Measurements from ENCODE around the gene KREMEN1.

Gene KREMEN1

GRCh38 chr22:29061773-29062172, 11.1 kb upstream of the KREMEN1 start, which contains the start of gene C22orf31:
TSS of gene C22orf31 (minus strand) at chr22:29061831. CDS start at chr22:29061792, 39 bp downstream.
- no peak for DNase-seq (ENCODE audit: extremely low read depth, low read depth)
- no peak for TF ChIP-seq CTCF (IDR thresholded peaks at IDR 0.05; ENCODE audit: low read depth, low read length)

DNA sequence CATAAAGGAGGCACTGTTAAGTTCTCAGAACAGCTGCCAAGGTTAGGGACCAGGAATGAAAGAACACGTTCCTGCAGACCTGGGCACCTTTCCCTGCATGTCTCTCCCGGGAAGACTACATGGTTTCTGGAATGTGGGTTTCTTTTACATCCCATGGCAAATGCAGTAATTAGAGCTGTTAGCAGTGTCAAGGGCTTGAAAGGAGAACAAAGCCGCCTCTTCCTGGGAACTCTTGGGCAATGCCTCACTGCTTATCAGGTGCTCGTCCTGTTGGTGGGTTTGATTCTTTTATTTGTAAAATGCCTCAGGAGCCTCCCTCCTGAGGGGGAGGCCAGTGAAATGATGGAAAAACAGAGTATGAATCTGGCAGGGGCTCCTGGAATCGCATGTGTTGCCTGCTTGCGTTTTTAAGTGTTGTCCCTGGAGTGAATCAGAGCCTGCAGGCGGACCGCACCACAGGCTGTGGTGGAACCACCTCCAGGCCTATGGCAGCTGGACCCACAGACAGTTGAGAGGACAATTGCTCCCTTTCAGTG, 10.5 kb upstream of the KREMEN1 start:
- no peak for DNase-seq (ENCODE audit: extremely low read depth, low read depth)
- TF ChIP-seq CTCF (IDR thresholded peaks at IDR 0.05; ENCODE audit: low read depth, low read length) = no peak

DNA sequence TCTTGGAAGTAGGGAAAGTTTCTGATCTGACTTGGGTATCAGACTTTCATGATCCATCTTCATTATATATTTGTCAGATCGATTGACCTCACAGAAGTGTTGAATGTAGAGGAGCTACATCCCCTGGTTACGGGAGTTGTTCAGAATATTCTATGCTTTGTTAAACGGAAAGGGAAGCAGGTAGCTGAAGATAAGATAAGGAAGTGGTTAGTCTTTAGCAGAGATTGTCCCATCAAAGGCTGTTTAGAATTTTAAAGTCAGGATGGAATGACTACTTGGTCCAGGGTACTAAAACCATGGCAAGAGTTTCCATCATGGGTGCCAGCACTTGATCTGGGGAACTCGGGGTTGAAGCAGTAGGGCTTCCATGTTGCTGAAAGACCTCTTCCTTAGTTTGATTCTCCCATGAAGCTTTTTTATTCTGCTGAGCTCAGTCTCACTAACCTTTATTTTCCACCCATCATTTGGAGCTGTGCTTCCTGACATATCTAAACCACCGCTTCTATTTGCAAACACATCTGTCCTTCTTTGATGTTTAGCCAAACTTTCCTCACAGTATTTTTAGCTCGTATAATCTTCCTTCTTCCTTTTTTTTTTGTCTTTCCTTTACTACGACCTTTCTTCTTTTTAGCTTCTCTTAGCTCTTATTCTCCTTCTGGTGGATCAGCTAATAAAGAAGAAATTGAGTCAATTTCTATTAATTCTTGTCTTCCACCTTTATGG, 7.2 kb upstream of the KREMEN1 start:
- no peak for TF ChIP-seq CTCF (IDR thresholded peaks at IDR 0.05; ENCODE audit: low read depth, low read length)
- DNase-seq (ENCODE audit: extremely low read depth, low read depth) = no peak

DNA sequence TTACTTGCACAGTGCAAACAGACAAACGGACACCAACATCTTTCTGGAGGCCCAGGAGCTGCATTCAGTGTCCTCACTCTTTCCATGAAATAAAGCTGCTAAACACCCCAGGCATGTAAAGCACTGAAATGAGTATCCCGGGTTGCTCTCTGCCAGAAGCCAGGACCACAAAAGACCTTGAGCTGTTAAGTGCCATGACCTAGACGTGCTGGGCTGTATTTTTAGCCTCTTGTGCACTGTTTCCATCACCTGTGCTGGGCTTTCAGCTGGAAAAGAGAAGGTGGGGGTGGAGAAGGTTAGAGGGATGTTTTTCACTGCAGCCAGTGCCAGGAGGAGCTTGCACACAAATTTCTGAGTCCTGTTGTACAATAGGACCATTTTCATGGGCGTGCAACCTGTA, 3.4 kb upstream of the KREMEN1 start:
- no peak for TF ChIP-seq CTCF (IDR thresholded peaks at IDR 0.05; ENCODE audit: low read depth, low read length)
- DNase-seq (ENCODE audit: extremely low read depth, low read depth) = no peak

DNA sequence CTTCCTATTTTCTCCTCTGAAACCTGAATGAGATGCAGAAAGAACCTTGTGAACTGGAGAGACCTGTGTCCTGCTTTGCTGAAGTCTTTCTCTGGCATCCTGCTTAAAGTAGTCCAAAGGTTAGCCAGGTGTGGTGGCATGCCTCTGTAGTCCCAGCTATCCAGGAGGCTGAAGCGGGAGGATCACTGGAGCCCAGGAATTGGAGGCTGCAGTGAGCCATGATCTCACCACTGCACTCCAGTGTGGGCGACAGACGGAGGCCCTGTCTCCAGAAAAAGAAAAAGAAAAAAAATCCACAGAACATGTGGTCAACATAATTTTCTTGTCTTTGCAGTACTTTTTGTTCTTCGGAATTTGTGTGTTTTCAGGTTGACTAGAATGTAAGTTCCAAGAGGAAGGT, 2.3 kb upstream of the KREMEN1 start:
- no peak for DNase-seq (ENCODE audit: extremely low read depth, low read depth)
- no peak for TF ChIP-seq CTCF (IDR thresholded peaks at IDR 0.05; ENCODE audit: low read depth, low read length)

DNA sequence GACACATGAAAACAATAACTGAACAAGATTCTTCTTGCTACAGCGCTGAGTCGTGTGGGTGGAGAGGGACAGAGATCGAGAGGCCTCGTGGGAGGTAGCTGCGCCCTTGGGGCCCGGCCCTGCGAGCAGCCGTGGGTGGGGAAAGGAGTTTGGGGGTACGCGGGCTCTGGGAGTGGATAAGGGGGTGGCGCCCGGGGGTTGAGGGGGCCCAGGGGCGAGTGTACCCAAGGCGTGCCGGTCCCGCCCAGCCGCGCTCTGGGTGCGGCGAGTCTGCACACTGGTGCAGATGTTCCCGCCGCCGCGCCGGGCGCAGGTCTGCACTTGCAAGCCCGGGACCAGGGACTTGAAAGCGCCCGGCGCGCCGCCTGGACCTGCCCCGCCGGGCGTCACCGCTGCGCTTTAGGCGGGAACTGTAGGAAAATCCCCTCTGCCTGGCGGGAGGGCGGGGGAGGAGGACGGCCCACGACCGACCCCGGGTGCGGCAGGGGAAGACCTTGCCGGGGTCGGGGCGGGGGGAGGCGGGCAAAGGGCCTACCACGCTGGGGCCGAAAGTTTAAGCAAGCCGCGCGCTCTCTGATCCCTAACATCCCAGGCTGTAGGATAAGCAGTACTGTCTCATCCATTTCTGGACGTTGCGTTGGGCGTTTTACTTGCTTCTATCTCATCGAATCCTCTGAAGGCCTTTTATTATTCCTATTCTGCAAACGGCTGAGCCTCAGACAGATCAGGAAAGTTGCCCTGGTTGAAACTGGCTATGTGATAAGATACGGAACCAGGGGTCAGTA, 1.4 kb upstream of the KREMEN1 start:
- TF ChIP-seq CTCF (IDR thresholded peaks at IDR 0.05; ENCODE audit: low read depth, low read length) = no peak
- DNase-seq (ENCODE audit: extremely low read depth, low read depth) = no peak
